Measurements from ENCODE around the gene TUBA4B. TPM values are rescaled to one million over a fixed set of nuclear protein-coding genes. Genes with fewer than 3 reads are reported as not detected.
"Not testable (repeated sequence)": the region's sequence is repeated elsewhere in the genome, so short reads cannot be mapped to it uniquely, and the experiment has no call there.

Gene TUBA4B
- total and polyA plus RNA-seq, 4 donors = 0.28 TPM; not detected in 3

DNA sequence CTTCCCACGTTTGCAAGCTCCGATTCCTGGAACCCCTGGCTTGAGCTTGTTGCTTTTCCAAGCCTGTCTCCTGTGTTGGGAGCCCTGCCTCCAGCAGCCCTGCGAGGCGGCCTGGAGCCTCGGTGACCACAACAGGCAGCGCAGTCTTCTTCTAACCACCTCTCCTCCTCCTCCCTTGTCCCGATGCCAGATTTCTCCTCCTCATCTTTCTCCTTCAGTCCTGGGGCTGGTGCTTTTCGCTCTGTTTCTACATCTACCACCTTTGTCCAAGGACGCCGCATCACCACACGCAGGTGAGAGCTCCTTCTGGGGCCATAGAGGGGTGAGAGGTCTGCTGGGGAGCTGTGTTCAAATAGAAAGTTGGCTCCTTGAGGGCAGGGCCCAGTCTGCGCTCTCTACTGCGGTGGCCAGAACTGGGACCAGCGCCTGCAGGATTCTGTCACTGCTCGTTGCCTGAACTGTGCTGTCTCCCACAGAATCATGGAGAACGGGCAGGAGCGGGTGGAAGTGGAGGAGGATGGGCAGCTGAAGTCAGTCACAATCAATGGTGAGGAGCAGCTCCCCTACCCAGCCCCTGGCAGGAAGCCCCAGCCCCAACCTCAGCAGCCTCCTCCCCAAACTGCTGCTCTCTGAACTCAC lies 30.0 kb downstream of the TUBA4B start:
- Histone ChIP-seq H3K27ac (ENCODE audit: low read depth in 1 of 2, low read length in 2 of 2) (no peak overlapping the region), H3K36me3 (ENCODE audit: control insufficient read depth in 1 of 2, insufficient read depth in 2 of 2, low read length in 1 of 2) (peaks cover 0 to 8% of the 10 kb centered on the region in 2 donors), H3K4me1 (ENCODE audit: control insufficient read depth in 1 of 2, insufficient read depth in 2 of 2, low read length in 2 of 2) (peaks cover 0 to 2% of the 10 kb centered on the region in 2 donors), H3K9me3 (ENCODE audit: control insufficient read depth, low read length) (no peaks in the 10 kb centered on the region), H3K4me3 (ENCODE audit: low read length in 2 of 2) (no peak overlapping the region), H3K27me3 (ENCODE audit: control insufficient read depth in 1 of 2, insufficient read depth in 2 of 2, low read length in 1 of 2) (no peaks in the 10 kb centered on the region)
- intact Hi-C loops (cut with DNase I) = no loop called here
- DNase-seq (no peak), ATAC-seq (ENCODE audit: low FRiP score) (no peak)
- 88 to 89% methylated on average over 17 of the region's 17 CpGs for WGBS, 2 donors

DNA sequence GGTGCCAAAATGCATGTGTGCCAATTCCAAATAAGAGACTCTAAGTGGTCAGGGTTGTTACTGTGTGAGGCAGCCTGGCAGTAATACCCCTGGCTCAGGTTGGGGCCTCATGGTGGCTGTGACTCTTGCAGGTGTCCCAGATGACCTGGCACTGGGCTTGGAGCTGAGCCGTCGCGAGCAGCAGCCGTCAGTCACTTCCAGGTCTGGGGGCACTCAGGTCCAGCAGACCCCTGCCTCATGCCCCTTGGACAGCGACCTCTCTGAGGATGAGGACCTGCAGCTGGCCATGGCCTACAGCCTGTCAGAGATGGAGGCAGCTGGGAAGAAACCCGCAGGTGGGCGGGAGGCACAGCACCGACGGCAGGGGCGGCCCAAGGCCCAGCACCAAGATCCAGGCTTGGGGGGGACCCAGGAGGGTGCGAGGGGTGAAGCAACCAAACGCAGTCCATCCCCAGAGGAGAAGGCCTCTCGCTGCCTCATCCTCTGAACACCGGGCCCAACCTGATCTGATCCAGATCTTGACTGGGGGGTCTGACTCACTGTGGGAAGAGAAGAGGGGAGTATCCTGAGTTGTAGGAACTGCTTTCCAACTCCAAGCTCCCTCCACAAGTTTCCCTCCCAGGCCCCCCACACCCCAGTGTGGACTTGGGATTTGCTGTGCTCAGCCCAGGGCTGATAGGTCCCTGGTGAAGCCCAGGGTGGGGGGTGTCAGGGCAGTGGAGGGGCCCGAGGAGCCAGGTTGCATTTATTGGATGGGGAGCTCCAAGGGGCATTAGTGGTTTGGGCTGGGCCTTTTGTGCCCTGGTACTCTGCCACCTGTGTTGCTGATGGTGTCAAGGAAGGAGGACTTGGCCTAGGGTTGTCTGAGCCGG lies 31.7 kb downstream of the TUBA4B start:
- Histone ChIP-seq H3K27ac (ENCODE audit: low read depth in 1 of 2, low read length in 2 of 2) (no peak overlapping the region), H3K4me3 (ENCODE audit: low read length in 2 of 2) (no peak overlapping the region), H3K4me1 (ENCODE audit: control insufficient read depth in 1 of 2, insufficient read depth in 2 of 2, low read length in 2 of 2) (no peaks in the 10 kb centered on the region), H3K27me3 (ENCODE audit: control insufficient read depth in 1 of 2, insufficient read depth in 2 of 2, low read length in 1 of 2) (no peaks in the 10 kb centered on the region), H3K9me3 (ENCODE audit: control insufficient read depth, low read length) (no peaks in the 10 kb centered on the region), H3K36me3 (ENCODE audit: control insufficient read depth in 1 of 2, insufficient read depth in 2 of 2, low read length in 1 of 2) (peaks cover 0 to 8% of the 10 kb centered on the region in 2 donors)
- intact Hi-C loops (cut with DNase I) = no loop called here
- WGBS, 2 donors = 84 to 87% methylated on average over 16 of the region's 16 CpGs
- ATAC-seq (ENCODE audit: low FRiP score) = no peak
- peak in 1 of 2 donors; percentile 57 for DNase-seq

DNA sequence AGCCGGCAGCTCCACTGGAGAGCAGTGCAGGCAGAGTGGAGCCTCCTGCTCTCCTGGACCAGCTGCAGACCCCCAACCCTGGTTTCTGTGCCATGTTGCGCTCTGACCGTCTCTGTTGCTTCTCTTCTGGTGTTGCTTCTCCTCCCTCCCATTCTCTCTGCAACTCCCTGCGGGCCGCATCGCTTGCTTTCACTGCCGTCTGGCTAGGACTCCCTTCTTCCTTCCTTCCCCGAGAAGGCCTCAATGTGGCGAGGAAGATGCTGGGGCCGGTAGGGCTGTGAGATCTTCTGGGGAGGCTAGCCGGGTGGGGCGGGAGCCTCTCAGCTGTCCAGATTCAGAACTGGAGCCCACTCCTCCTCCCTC lies 32.3 kb downstream of the TUBA4B start:
- Histone ChIP-seq H3K4me3 (ENCODE audit: low read length in 2 of 2) (no peak overlapping the region), H3K27ac (ENCODE audit: low read depth in 1 of 2, low read length in 2 of 2) (no peak overlapping the region), H3K4me1 (ENCODE audit: control insufficient read depth in 1 of 2, insufficient read depth in 2 of 2, low read length in 2 of 2) (no peaks in the 10 kb centered on the region), H3K9me3 (ENCODE audit: control insufficient read depth, low read length) (no peaks in the 10 kb centered on the region), H3K27me3 (ENCODE audit: control insufficient read depth in 1 of 2, insufficient read depth in 2 of 2, low read length in 1 of 2) (no peaks in the 10 kb centered on the region), H3K36me3 (ENCODE audit: control insufficient read depth in 1 of 2, insufficient read depth in 2 of 2, low read length in 1 of 2) (peaks cover 0 to 8% of the 10 kb centered on the region in 2 donors)
- ATAC-seq (ENCODE audit: low FRiP score) = no peak
- intact Hi-C loops (cut with DNase I) = no loop called here
- 85 to 87% methylated on average over 12 of the region's 12 CpGs for WGBS, 2 donors
- no peak for DNase-seq

DNA sequence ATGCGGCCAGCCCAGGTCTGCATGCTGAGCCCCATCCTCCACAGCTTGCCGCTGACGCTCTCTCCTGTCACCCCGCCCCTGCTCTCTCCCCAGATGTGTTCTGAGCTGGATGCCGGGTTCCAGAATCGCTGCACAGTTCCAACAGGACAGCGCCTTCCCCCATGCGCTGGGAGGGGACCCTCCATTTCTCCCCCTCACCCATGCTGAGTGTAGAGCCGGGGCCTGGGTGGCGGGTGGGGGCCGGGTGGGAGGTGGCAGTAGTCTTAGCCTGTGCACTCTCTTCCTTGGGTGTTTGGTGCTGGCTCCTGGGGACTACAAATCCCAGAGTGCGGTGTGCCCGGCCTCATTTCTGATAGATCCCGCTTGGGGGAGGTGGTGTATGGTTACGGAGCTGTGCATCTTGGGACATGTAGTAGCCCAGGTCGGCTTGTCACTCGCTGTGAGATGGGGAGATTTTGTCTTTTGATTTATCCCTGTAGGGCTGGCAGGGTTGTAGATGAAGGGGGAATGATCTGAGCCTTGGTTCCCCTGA lies 32.9 kb downstream of the TUBA4B start:
- H3K9me3 ChIP-seq (ENCODE audit: control insufficient read depth, low read length) = no peaks in the 10 kb centered on the region
- H3K4me1 ChIP-seq (ENCODE audit: control insufficient read depth in 1 of 2, insufficient read depth in 2 of 2, low read length in 2 of 2) = no peaks in the 10 kb centered on the region
- H3K27me3 ChIP-seq (ENCODE audit: control insufficient read depth in 1 of 2, insufficient read depth in 2 of 2, low read length in 1 of 2) = no peaks in the 10 kb centered on the region
- intact Hi-C loops (cut with DNase I) = no loop called here
- peak in 1 of 2 donors; percentile 74 for DNase-seq
- WGBS, 2 donors = 73 to 74% methylated on average over 17 of the region's 17 CpGs
- H3K4me3 ChIP-seq (ENCODE audit: low read length in 2 of 2) = no peak overlapping the region
- no peak for ATAC-seq (ENCODE audit: low FRiP score)
- peaks cover 0 to 8% of the 10 kb centered on the region in 2 donors for H3K36me3 ChIP-seq (ENCODE audit: control insufficient read depth in 1 of 2, insufficient read depth in 2 of 2, low read length in 1 of 2)
- no peak overlapping the region for H3K27ac ChIP-seq (ENCODE audit: low read depth in 1 of 2, low read length in 2 of 2)

DNA sequence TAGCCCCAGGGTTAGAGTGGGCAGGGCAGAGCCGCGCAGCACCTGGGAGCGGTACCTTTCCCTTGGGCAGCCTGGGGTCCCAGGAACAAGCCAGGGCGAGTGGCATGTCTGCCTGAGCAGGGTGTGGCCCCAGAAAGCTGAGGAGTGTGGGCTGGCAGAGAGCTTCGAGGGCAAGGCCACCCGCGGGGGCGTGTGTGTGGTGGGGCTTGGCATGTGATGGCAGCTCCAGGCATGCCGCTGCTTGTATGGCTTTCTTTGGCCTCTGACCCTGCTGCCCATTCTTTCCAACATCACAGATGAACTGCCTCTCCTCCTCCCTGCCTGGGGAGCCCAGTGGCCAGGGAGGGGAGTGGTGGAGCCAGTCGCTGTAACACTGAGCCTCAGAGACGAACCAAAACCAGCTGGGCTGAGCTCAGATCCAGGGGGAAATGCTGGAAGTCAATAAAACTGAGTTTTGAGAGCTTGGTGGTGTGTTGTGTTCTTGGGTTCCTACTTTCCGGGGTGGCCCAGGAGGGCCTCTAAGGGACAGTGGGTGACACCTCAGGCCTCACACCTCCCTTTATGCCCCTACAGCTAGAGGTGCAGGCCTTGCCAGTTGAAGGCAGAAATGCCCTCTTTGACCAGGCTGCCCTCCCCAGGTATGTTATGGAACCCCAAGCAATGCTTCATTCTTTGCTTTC lies 33.5 kb downstream of the TUBA4B start:
- H3K27ac ChIP-seq (ENCODE audit: low read depth in 1 of 2, low read length in 2 of 2) = no peak overlapping the region
- no peaks in the 10 kb centered on the region for H3K4me1 ChIP-seq (ENCODE audit: control insufficient read depth in 1 of 2, insufficient read depth in 2 of 2, low read length in 2 of 2)
- DNase-seq (peak in 1 of 2 donors; percentile 75), ATAC-seq (ENCODE audit: low FRiP score) (no peak)
- no peak overlapping the region for H3K4me3 ChIP-seq (ENCODE audit: low read length in 2 of 2)
- H3K36me3 ChIP-seq (ENCODE audit: control insufficient read depth in 1 of 2, insufficient read depth in 2 of 2, low read length in 1 of 2) = peaks cover 0 to 8% of the 10 kb centered on the region in 2 donors
- intact Hi-C loops (cut with DNase I) = no loop called here
- no peaks in the 10 kb centered on the region for H3K9me3 ChIP-seq (ENCODE audit: control insufficient read depth, low read length)
- WGBS, 2 donors = 58 to 65% methylated on average over 12 of the region's 12 CpGs
- no peaks in the 10 kb centered on the region for H3K27me3 ChIP-seq (ENCODE audit: control insufficient read depth in 1 of 2, insufficient read depth in 2 of 2, low read length in 1 of 2)

DNA sequence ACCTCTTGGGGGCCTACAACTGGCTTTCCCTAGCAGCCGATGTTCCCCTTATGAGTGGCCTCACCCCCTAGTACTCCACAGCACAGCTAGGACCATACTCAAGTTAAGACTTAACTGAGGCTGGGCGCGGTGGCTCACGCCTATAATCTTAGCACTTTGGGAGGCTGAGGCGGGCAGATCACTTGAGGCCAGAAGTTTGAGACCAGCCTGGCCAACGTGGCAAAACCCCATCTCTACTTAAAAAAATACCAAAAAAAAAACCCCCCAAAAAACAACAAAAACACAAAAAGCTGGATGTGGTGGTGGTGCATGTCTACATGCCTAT lies 34.0 kb downstream of the TUBA4B start:
- H3K36me3 ChIP-seq (ENCODE audit: control insufficient read depth in 1 of 2, insufficient read depth in 2 of 2, low read length in 1 of 2); H3K27me3 ChIP-seq (ENCODE audit: control insufficient read depth in 1 of 2, insufficient read depth in 2 of 2, low read length in 1 of 2); H3K9me3 ChIP-seq (ENCODE audit: control insufficient read depth, low read length); intact Hi-C loops (cut with DNase I); H3K27ac ChIP-seq (ENCODE audit: low read depth in 1 of 2, low read length in 2 of 2); DNase-seq; H3K4me1 ChIP-seq (ENCODE audit: control insufficient read depth in 1 of 2, insufficient read depth in 2 of 2, low read length in 2 of 2); ATAC-seq (ENCODE audit: low FRiP score); H3K4me3 ChIP-seq (ENCODE audit: low read length in 2 of 2): not testable (repeated sequence)
- WGBS, 2 donors = 82 to 84% methylated on average over 6 of the region's 6 CpGs

DNA sequence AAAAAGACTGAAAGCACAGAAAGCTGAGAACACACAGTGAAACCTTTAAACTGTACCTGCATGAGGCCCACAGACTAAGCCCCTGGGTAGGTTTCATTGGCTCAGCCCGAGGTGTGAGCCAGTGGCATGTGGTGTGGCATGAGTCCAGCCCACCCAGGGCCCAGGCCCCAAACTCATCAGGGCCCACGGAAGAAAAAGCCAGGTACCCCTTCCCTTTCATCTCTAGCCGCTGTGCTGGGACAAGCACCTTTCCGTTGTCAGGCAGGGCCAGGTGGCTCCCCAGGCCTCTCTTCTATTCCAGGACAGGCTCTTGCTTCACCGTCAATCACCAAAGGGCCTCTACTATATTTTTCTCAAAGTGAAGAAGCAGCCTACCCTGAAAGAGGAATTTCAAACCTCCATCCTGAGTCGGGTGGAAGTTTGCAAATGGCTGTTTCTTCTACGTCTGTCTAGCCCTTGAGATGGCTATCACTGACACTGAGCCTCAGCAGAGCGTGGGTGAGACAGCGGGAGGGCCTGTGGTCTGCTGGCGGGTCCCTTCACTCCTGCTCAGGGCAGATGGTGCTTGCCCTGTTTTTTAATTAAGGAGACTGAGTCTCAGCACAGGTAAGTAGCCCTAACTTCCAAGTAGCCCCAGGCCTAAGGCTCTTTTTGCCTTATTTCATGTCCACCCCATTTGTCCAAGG lies 34.7 kb downstream of the TUBA4B start:
- ATAC-seq (ENCODE audit: low FRiP score) (no peak), DNase-seq (peak in 1 of 2 donors; percentile 51)
- Histone ChIP-seq H3K36me3 (ENCODE audit: control insufficient read depth in 1 of 2, insufficient read depth in 2 of 2, low read length in 1 of 2) (peaks cover 0 to 8% of the 10 kb centered on the region in 2 donors), H3K4me3 (ENCODE audit: low read length in 2 of 2) (no peak overlapping the region), H3K9me3 (ENCODE audit: control insufficient read depth, low read length) (no peaks in the 10 kb centered on the region), H3K27ac (ENCODE audit: low read depth in 1 of 2, low read length in 2 of 2) (no peak overlapping the region), H3K27me3 (ENCODE audit: control insufficient read depth in 1 of 2, insufficient read depth in 2 of 2, low read length in 1 of 2) (no peaks in the 10 kb centered on the region), H3K4me1 (ENCODE audit: control insufficient read depth in 1 of 2, insufficient read depth in 2 of 2, low read length in 2 of 2) (no peaks in the 10 kb centered on the region)
- whole genome bisulfite sequencing, 2 donors = 86 to 89% methylated on average over 10 of the region's 10 CpGs
- intact Hi-C loops (cut with DNase I) = no loop called here

DNA sequence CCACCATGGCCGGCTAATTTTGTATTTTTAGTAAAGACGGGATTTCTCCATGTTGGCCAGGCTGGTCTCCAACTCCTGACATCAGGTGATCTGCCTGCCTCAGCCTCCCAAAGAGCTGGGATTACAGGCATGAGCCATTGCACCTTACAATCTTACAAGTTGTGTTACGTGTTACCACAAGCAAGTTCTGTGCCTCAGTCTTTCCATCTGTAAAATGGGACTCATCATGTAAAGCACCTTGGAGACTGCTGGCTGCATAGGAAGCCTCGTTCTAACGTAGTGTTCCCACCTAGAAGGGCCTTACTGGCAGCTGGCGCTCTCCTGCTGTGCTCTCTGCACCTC lies 36.1 kb downstream of the TUBA4B start:
- Histone ChIP-seq H3K4me1 (ENCODE audit: control insufficient read depth in 1 of 2, insufficient read depth in 2 of 2, low read length in 2 of 2) (no peaks in the 10 kb centered on the region), H3K27me3 (ENCODE audit: control insufficient read depth in 1 of 2, insufficient read depth in 2 of 2, low read length in 1 of 2) (no peaks in the 10 kb centered on the region), H3K36me3 (ENCODE audit: control insufficient read depth in 1 of 2, insufficient read depth in 2 of 2, low read length in 1 of 2) (peaks cover 0 to 5% of the 10 kb centered on the region in 2 donors), H3K9me3 (ENCODE audit: control insufficient read depth, low read length) (no peaks in the 10 kb centered on the region), H3K27ac (ENCODE audit: low read depth in 1 of 2, low read length in 2 of 2) (peak overlapping the region in 1 of 2 donors; percentile 14), H3K4me3 (ENCODE audit: low read length in 2 of 2) (no peak overlapping the region)
- no peak for DNase-seq
- intact Hi-C loops (cut with DNase I) = loop anchor here in 1 of 2 donors (1.0 kb wide), 1 partner anchor 10 kb away; the partner anchor contains the start of gene DNAJB2
- ATAC-seq (ENCODE audit: low FRiP score) = no peak
- 26 to 27% methylated on average over 6 of the region's 6 CpGs for WGBS, 2 donors

All from aorta (tissue), 5 donors.